Endothelial cell of umbilical vein (primary cell): ENCODE measurements around the gene PHF8. TPM values are rescaled to one million over a fixed set of nuclear protein-coding genes. Genes with fewer than 3 reads are reported as not detected.

Experiments
- BruUV-seq: library from RNA; stranded (reverse); fragments of 400-500 nt; replicated peaks from 2 replicates; lab custom pipeline; 2021; lab: Mats Ljungman, UMichigan
- CTCF ChIA-PET: fragments of 300-600, 350-600 bp; sonication (Branson Sonifier 250); formaldehyde crosslinking; loops from one replicate; lab custom pipeline; 2021; ENCODE audit warnings: antibody characterized with exemption, inconsistent platforms; lab: Charles Lee
- POLR2A ChIA-PET: fragments of 300-600, 350-600 bp; sonication (Branson Sonifier 250); formaldehyde crosslinking; loops from one replicate; lab custom pipeline; 2021; ENCODE audit warnings: antibody characterized with exemption, inconsistent platforms; lab: Charles Lee
- DNase-seq: peaks from one replicate; pipeline ENCODE4 v3.0.0-alpha.2; 2011; ENCODE audit warnings: low read depth, low spot score
- FAIRE-seq: peaks from 2 replicates; lab custom pipeline; 2011; peaks lifted over from hg19 to GRCh38; lab: Jason Lieb, UNC
- H2AFZ ChIP-seq: 2 replicates; pipeline ENCODE4 v1.6.0; 2012; ENCODE audit warnings: low read depth, low read length, control low read depth, inconsistent platforms
- H3K27ac ChIP-seq: 2 replicates; pipeline ENCODE4 v1.5.1; 2011; ENCODE audit warnings: low read depth, mild to moderate bottlenecking, control low read depth, low read length, moderate library complexity; ENCODE audit not compliant: insufficient read depth
- H3K27me3 ChIP-seq, 2 experiments: 2 replicates each; pipeline versions ENCODE4 v1.6.0 to v1.6.1; 2011; ENCODE audit warnings: low read length in 2 of 2, mixed read lengths in 1 of 2; ENCODE audit not compliant: control insufficient read depth in 2 of 2, insufficient read depth in 2 of 2
- H3K36me3 ChIP-seq, 2 experiments: 2 replicates in 1 of 2; 3 replicates in 1 of 2; pipeline ENCODE4 v1.5.1; 2011; ENCODE audit warnings: low read length in 2 of 2, mild to moderate bottlenecking in 1 of 2, moderate library complexity in 1 of 2; ENCODE audit not compliant: control insufficient read depth in 2 of 2, insufficient read depth in 2 of 2; ENCODE audit errors: extremely low read depth in 1 of 2
- H3K4me1 ChIP-seq: 3 replicates; pipeline ENCODE4 v1.5.1; 2011; ENCODE audit warnings: mild to moderate bottlenecking, low read length; ENCODE audit not compliant: control insufficient read depth, insufficient read depth; ENCODE audit errors: extremely low read depth
- H3K4me2 ChIP-seq: 2 replicates; pipeline ENCODE4 v1.6.1; 2011; ENCODE audit warnings: low read length, control low read depth, mixed read lengths; ENCODE audit not compliant: insufficient read depth
- H3K4me3 ChIP-seq, 3 experiments: fragments of 200-600 bp in 1 of 3; sonication (generic), shearing (Covaris generic) in 1 of 3; replicated peaks in 1 of 3; 2 replicates each; pipeline ENCODE4 v1.5.1; 2011 to 2016; ENCODE audit warnings: control low read depth in 3 of 3, low read length in 3 of 3, mild to moderate bottlenecking in 2 of 3, inconsistent platforms in 1 of 3, low read depth in 1 of 3, moderate library complexity in 1 of 3; ENCODE audit not compliant: insufficient read depth in 1 of 3
- H3K79me2 ChIP-seq: 2 replicates; pipeline ENCODE4 v1.6.0; 2012; ENCODE audit warnings: low read length, inconsistent platforms; ENCODE audit not compliant: control insufficient read depth, insufficient read depth
- H3K9ac ChIP-seq: replicated peaks from 2 replicates; pipeline ENCODE3; 2011; ENCODE audit warnings: low read length, control low read depth; ENCODE audit not compliant: insufficient read depth; ENCODE audit errors: extremely low read depth
- H3K9me1 ChIP-seq: replicated peaks from 3 replicates; pipeline ENCODE4 v1.6.0; 2011; ENCODE audit warnings: mild to moderate bottlenecking, low read length; ENCODE audit not compliant: control insufficient read depth, insufficient read depth; ENCODE audit errors: extremely low read depth
- H3K9me3 ChIP-seq: replicated peaks from 2 replicates; pipeline ENCODE4 v1.5.1; 2012; ENCODE audit warnings: low read length, inconsistent platforms; ENCODE audit not compliant: control insufficient read depth, insufficient read depth
- H4K20me1 ChIP-seq: replicated peaks from 2 replicates; pipeline ENCODE3; 2011; ENCODE audit warnings: mild to moderate bottlenecking, low read length; ENCODE audit not compliant: control insufficient read depth, insufficient read depth; ENCODE audit errors: extremely low read depth
- CTCF ChIP-seq, 2 donors: IDR thresholded peaks; 1 replicate in 1 of 2; 2 replicates in 1 of 2; pipeline ENCODE4 v1.5.1; 2011; ENCODE audit warnings: low read length in 2 of 2, mild to moderate bottlenecking in 2 of 2, moderate library complexity in 2 of 2, control low read depth in 1 of 2, inconsistent platforms in 1 of 2, low read depth in 1 of 2; ENCODE audit not compliant: insufficient read depth in 1 of 2; ENCODE audit errors: extremely low read depth in 1 of 2
- EZH2 ChIP-seq: IDR thresholded peaks from 2 replicates; pipeline ENCODE4 v1.6.1; 2012; ENCODE audit warnings: borderline replicate concordance, low read depth, mild to moderate bottlenecking, moderate library complexity, low read length, inconsistent platforms; ENCODE audit not compliant: severe bottlenecking
- FOS ChIP-seq: IDR thresholded peaks from 2 replicates; pipeline ENCODE4 v1.6.1; 2011; ENCODE audit warnings: mild to moderate bottlenecking, low read length, moderate library complexity, borderline replicate concordance; ENCODE audit not compliant: insufficient read depth
- GATA2 ChIP-seq: IDR thresholded peaks from 2 replicates; pipeline ENCODE4 v1.7.0; 2011; ENCODE audit warnings: low read depth, mild to moderate bottlenecking, moderate library complexity, mixed read lengths, low read length; ENCODE audit not compliant: insufficient read length, insufficient read depth
- JUN ChIP-seq: IDR thresholded peaks from 2 replicates; pipeline ENCODE4 v1.6.1; 2011; ENCODE audit warnings: borderline replicate concordance, low read depth; ENCODE audit not compliant: insufficient read length, insufficient read depth
- MAX ChIP-seq: IDR thresholded peaks from 2 replicates; pipeline ENCODE4 v1.6.1; 2011; ENCODE audit not compliant: insufficient read depth, insufficient read length
- MYC ChIP-seq: IDR thresholded peaks from one replicate; pipeline ENCODE4 v1.6.1; 2011; ENCODE audit warnings: mild to moderate bottlenecking, low read depth, low read length
- POLR2A ChIP-seq: IDR thresholded peaks from 2 replicates; pipeline ENCODE4 v1.6.1; 2012; ENCODE audit warnings: low read depth, mild to moderate bottlenecking, control low read depth, low read length
- POLR2AphosphoS5 ChIP-seq: IDR thresholded peaks from 2 replicates; pipeline ENCODE4 v1.6.1; 2012; ENCODE audit warnings: low read depth, mild to moderate bottlenecking, control low read depth, low read length, moderate library complexity; ENCODE audit not compliant: insufficient read depth
- dilution Hi-C: fragments of 300-500 bp; cut with MboI; formaldehyde crosslinking; loops from one replicate; pipeline ENCODE4 v1.15.0; 2019; ENCODE audit warnings: low sequenced_read_pairs; ENCODE audit not compliant: extremely low pct_ligation_motif_present
- intact Hi-C: fragments of 100-400 bp; cut with micrococcal nuclease; formaldehyde crosslinking; loops from one replicate; pipeline ENCODE4 v1.10.0; 2022
- polyA plus RNA-seq, 4 experiments: library from polyadenylated mRNA; depleted of rRNA in 3 of 4; stranded (reverse) in 3 of 4; unstranded in 1 of 4; fragments of >200 nt; gene quantifications; 2 replicates each; pipeline versions ENCODE4 v1.2.1 to v1.2.3, GENCODE V29; 2011 to 2012; ENCODE audit warnings: missing spikeins in 1 of 4
- total RNA-seq: library from RNA; stranded (reverse); gene quantifications from 2 replicates; pipeline ENCODE4 v1.2.3, GENCODE V29; 2021

PHF8 gene
- total and polyA plus RNA-seq, 2 donors (not counting 3 experiments of a cell fraction or from before 2014, with no cell fraction given), result 10.9 to 25.5 TPM

- TF ChIP-seq POLR2AphosphoS5 (no peak), MAX (no peak), JUN (no peak), EZH2 (no peak), CTCF (IDR thresholded peaks at IDR 0.05; ENCODE audit: extremely low read depth in 1 of 2, insufficient read depth in 1 of 2, low read depth in 1 of 2, low read length in 2 of 2) (no peak), POLR2A (no peak), FOS (no peak), MYC (no peak), GATA2 (no peak)
- Histone ChIP-seq H3K4me2 (no peak overlapping the region), H3K9ac (no peak overlapping the region), H4K20me1 (no peaks in the 10 kb centered on the region), H2AFZ (no peak overlapping the region), H3K79me2 (no peaks in the 10 kb centered on the region), H3K27me3 (no peaks in the 10 kb centered on the region), H3K9me3 (no peaks in the 10 kb centered on the region), H3K4me3 (no peak overlapping the region), H3K27ac (no peak overlapping the region), H3K4me1 (peaks cover 4% of the 10 kb centered on the region), H3K9me1 (no peaks in the 10 kb centered on the region), H3K36me3 (no peaks in the 10 kb centered on the region)
- FAIRE-seq (no peak), DNase-seq (no peak)
- dilution Hi-C loops, result no loop called here
- CTCF ChIA-PET, result no interaction called here
- BruUV-seq, result no TSS peak
- intact Hi-C loops, result no loop called here
- POLR2A ChIA-PET, result no interaction called here
Observed at GRCh38 chrX:54090880-54091279, 46.6 kb upstream of the PHF8 start.
